Myocyte (in vitro differentiated cells): ENCODE results near the gene KRT79. TPM values are rescaled to one million over a fixed set of nuclear protein-coding genes. Genes with fewer than 3 reads are reported as not detected.
"Not testable (repeated sequence)": the region's sequence is repeated elsewhere in the genome, so short reads cannot be mapped to it uniquely, and the experiment has no call there.

Experiments
- DNase-seq: peaks from one replicate; pipeline ENCODE4 v3.0.0-alpha.2; 2012; ENCODE audit warnings: low read depth
- total RNA-seq: library from RNA; depleted of rRNA; stranded (reverse); fragments of >200 nt; gene quantifications from 2 replicates; pipeline ENCODE4 v1.2.3, GENCODE V29; 2014

The KRT79 gene
- total RNA-seq, 1 donor from 2014 or later, result not detected

DNA sequence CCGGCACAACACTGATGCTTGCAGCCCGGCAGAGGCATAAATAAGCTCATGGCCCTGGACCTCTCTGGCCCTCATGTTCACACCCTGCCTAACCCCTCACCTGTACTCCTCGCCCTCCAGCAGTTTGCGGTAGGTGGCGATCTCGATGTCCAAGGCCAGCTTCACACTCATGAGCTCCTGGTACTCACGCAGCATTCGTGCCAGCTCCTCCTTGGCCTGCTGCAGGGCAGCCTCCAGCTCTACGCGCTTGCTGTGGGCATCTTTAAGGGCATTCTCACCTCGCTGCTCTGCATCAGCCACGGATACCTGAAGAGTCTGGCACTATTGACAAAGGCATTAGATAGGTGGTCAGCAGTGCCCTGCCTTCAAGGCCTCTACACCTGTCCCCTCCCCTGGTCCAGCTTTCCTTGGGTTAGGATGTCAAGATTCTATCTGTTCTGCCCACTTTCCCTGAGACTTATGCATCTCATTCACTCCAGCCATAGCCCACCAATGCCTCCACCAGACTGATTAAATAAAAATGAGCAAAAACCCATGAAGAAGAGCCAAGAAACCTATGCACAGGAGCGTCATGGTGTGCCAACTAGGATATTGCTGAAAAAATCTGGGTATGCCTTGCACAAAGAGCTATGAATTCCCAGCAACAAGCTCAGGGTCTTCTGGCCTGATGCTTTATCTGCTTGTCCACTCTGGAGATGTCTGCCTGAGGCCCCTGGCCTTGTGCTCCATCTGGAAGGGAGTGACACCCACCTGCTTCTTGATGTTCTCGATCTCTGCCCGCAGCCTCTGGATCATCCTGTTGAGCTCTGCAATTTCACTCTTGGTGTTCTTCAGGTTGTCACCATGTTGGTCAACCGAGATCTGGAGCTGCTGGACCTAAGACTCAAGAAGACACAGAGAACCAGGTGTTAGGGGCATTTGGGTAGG, 26.3 kb downstream of the KRT79 start:
- no peak for DNase-seq

GRCh38 chr12:52806821-52807543, 27.1 kb downstream of the KRT79 start:
- DNase-seq, result no peak

DNA sequence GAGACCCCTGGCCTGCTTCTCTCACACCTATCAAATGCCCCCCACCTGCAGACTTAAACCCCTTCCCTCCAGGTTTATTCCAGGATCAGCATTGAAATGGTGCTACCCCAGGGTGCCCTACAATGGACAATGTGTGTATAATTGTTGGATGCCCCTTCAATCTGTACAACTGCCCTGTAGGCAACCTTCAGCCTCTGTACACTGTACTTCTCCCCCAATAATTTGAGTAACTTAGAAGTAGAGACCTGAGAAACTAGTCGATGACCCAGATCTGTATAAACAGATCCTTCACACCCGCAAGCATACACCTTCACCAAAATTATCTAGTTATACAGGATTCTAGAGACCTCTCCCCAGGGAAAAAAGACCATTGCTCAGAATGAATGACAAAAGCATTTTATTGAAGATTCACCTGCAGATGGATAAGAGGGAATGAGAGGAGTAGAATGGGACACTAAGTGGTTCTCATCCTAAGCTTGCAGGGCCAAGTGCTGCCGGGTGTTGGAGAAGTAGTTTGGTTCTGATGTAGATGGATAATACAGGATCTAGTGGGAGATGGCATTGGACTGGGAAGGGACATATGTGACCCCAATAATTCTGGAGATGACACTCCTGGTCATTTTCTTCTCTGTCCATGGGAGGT, 27.8 kb downstream of the KRT79 start:
- DNase-seq, result no peak

DNA sequence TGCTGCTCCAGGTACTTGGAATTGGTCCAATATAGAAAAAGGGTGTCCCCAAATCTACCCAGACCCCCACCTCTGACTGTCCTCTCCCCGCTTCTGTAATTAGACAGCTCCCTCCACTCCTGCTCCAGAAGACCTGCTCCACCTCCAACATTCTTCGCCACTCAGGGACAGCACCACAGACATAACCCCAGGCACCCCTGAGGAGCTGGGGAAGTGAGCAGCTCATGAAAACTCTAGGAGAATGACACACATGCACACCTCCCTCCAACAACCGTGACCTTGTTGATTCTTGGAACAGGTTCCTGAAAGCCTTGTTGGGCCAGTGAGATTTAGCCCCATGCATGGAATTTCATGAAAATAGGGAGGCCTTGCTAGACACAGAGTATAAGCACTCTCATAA, 28.4 kb downstream of the KRT79 start:
- no peak for DNase-seq

DNA sequence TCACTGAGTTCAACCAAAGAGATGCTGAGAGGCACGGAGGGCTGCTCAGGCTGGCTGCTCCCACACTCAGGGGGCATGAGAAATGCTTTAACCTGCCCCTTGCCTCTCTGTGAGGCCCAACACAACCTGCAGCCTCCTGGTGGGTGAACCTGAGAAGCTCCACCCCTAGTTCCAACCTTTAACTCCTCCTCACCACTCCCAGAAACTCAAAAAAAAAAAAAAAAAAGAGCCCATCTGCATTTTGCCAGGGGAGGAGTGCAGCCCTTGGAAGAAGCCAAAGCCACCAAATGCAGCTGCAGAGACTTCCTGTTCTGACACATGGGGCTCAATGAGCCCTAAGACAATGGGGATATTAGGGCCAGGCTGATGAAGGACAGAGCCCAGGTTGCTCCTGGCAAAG, 29.1 kb downstream of the KRT79 start:
- DNase-seq, result no peak

- no peak for DNase-seq
These were observed 31.7 kb downstream of the KRT79 start for GRCh38 chr12:52802442-52802841.

GRCh38 chr12:52801773-52802172, 32.3 kb downstream of the KRT79 start:
- DNase-seq, result no peak

- DNase-seq, result no peak
These were observed 33.7 kb downstream of the KRT79 start for GRCh38 chr12:52800259-52800917.

- DNase-seq, result no peak
These were observed 34.5 kb downstream of the KRT79 start for GRCh38 chr12:52799505-52800211.

DNA sequence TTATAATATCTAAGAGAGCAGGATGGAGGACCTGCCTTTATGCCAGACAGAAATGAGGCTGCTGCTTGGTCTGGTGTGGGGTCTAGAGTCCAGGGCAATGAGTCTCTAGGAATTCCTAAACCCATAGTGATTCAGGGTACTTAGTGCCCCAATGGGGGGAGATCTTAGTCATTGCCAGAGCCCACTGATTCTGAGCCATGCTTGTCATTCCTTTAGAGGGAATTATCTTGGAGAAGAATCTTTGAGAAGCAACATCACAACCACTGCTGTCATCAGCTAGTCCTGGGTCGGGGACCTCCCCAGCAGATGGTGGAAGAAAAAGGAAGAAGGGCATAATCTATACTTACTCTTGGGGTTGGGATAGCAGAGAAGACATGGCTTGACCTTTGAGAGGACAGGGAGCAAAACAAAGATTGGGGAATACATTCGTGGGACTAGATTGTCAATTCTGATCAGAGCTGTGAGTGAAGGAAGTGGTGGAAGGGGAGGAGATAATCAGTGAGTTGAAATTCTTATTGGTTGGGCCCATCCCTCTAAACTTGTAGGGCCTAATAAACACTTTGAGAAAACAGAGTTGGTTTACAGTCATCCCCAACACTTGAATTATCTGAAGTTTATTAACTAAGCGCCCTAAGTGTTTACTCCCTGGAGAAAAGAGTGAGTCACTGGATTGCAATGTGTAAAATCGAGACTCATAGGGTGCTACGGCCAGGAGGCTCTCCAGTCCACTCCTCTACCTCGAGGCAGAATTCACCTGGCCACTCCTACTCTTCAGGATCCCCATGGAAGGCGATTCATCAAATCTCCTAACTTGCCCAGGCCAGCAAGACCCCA, 35.2 kb downstream of the KRT79 start:
- DNase-seq, result no peak

DNA sequence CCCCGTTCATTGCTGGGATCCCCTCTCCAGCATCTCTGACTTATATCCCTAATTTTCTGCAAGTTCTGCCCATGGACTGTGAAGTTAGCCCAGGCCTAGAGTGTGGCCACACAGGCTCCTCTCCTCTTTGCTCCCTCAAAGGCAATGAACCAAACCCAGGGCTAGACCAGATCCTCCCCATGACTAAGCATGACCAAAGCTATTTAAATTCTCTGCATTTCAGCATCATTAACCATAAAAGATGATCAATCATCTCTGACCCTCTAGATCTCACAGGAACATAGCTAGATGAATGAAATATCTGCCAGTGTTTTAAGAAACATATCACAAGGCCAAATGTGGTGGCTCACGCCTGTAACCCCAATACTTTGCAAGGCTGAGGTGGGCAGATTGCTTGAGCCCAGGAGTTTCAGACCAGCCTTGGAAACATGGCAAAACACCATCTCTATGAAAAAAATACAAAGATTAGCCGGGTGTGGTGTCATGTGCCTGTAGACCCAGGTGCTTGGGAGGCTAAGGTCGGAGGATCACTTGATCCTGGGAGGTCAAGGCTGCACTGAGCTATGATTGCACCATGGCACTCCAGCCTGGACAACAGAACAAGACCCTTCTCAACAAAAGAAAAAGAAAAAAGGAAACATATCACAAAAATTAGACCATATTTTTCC, 36.0 kb downstream of the KRT79 start:
- DNase-seq, result no peak

- no peak for DNase-seq
These were observed 36.6 kb downstream of the KRT79 start for GRCh38 chr12:52797529-52797894.

- no peak for DNase-seq
These were observed 37.1 kb downstream of the KRT79 start for GRCh38 chr12:52796839-52797528.

- no peak for DNase-seq
These were observed 37.7 kb downstream of the KRT79 start for GRCh38 chr12:52796429-52796794.

GRCh38 chr12:52795694-52796428, 38.2 kb downstream of the KRT79 start, which contains the start of gene KRT3:
Gene KRT3 (minus strand): TSS chr12:52796117. CDS start chr12:52796042, 75 bp downstream.
- DNase-seq, result no peak

DNA sequence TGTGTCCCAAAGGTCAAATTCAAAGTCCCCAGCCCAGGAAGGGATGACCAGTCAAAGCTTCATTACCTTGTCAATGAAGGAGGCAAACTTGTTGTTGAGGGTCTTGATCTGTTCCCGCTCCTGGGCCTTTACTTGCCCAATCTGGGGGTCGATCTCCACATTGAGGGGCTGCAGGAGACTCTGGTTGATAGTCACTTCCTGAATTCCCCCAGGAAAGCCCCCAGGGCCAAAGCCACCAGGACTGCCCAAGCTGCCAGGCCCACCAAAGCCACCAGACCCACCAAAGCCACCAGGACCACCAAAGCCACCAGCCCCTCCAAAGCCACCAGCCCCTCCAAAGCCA, 38.8 kb downstream of the KRT79 start:
- DNase-seq, result not testable (repeated sequence)

DNA sequence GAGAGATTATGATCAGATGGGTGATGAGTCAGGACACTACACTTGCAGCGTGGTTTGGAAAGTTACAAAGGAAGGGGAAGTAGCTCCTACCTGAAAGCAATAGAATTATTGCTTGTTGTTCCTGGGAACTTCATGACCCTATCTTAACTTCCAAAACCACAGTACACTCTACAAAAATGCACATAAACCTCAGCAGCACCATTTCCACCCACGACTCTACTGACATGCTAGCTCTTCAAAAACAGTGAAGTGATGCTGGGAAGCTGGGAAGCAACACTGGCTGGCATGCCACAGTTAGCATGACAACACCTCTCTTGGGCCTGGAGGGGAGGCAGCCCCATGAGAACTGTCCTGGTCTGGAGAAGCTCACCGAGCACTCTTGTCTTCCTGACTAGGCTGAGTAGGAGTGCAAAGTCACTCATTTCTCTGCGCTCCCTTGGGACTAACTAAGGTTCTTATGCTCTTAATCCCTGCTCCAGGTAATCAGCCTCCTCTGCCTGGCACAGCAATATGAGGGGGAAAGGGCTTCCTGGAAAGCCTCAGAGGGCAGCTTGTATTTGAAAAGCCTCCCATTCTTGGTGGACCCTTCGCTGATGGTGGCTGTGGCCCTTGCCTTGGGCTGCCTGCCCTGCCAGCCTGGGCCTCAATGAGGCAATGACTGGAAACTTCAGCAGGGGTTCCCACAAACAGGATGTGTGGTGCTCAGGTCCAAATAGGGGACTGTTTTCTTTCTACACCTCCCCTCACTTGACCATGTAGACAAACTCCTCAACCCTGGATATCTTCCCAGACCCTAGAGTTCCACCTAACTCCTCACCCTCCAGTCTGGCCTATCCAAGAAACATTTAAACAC, 39.4 kb downstream of the KRT79 start:
- no peak for DNase-seq
